Right forelimb (tissue), 1 donor: ENCODE measurements around the gene POLR2J.
A peak's percentile ranks its signal among the peaks of the same experiment; 100 is the strongest.

Source experiments
- DNase-seq: peaks from one replicate; pipeline ENCODE4 v3.0.0-alpha.2; 2018

POLR2J gene

GRCh38 chr7:102434039-102434486 lies 44.7 kb downstream of the POLR2J start:
- no peak for DNase-seq

GRCh38 chr7:102433219-102434038 lies 45.3 kb downstream of the POLR2J start, which contains the start of gene ORAI2:
ORAI2 (plus strand) TSS chr7:102433575; CDS start chr7:102438957, 5,382 bp downstream.
- DNase-seq = peak; percentile 91

- no peak for DNase-seq
Observed at GRCh38 chr7:102432442-102433218, 46.1 kb downstream of the POLR2J start.

- DNase-seq = no peak
Observed at GRCh38 chr7:102431617-102432298, 47.0 kb downstream of the POLR2J start.

- DNase-seq = no peak
Observed at GRCh38 chr7:102429141-102429899, 49.4 kb downstream of the POLR2J start.

- no peak for DNase-seq
Observed at GRCh38 chr7:102427019-102427405, 51.7 kb downstream of the POLR2J start.

- no peak for DNase-seq
Observed at GRCh38 chr7:102426268-102427018, 52.3 kb downstream of the POLR2J start.

GRCh38 chr7:102425639-102426267 lies 53.0 kb downstream of the POLR2J start:
- DNase-seq = no peak

- DNase-seq = no peak
Observed at GRCh38 chr7:102424787-102425218, 53.9 kb downstream of the POLR2J start.

- no peak for DNase-seq
Observed at GRCh38 chr7:102424129-102424551, 54.6 kb downstream of the POLR2J start.
